Right lobe of liver (tissue), 6 donors: ENCODE measurements around the gene TRAP1. TPM values are rescaled to one million over a fixed set of nuclear protein-coding genes. Genes with fewer than 3 reads are reported as not detected.

Experiments used
- ATAC-seq, 4 donors: fragments of 200-7000 bp; cut with Tn5 transposase; one replicate each; pipeline ENCODE4 v1.9.1; 2020; ENCODE audit warnings: mild to moderate bottlenecking in 4 of 4, moderate library complexity in 4 of 4
- DNase-seq, 3 donors: peaks; one replicate each; pipeline ENCODE4 v3.0.0-alpha.2; 2020
- H3K27ac ChIP-seq, 3 donors: fragments of 200-600 bp; one replicate each; pipeline ENCODE4 v1.8.0; 2022
- H3K27me3 ChIP-seq, 2 donors: fragments of 200-600 bp; one replicate each; pipeline ENCODE4 v1.8.0; 2022
- H3K36me3 ChIP-seq, 4 donors: fragments of 200-600 bp; sonication (generic) in 1 of 4; one replicate each; pipeline versions ENCODE4 v1.5.1 to v1.8.0; 2017 to 2022; ENCODE audit warnings: control low read depth in 1 of 4
- H3K4me1 ChIP-seq, 4 donors: fragments of 200-600 bp; sonication (generic) in 1 of 4; one replicate each; pipeline versions ENCODE4 v1.5.1 to v1.8.0; 2017 to 2022; ENCODE audit warnings: control low read depth in 1 of 4
- H3K4me3 ChIP-seq, 3 donors: fragments of 200-600 bp; one replicate each; pipeline ENCODE4 v1.8.0; 2022
- H3K9me3 ChIP-seq, 4 donors: fragments of 200-600 bp; sonication (generic) in 1 of 4; one replicate each; pipeline versions ENCODE4 v1.5.1 to v1.8.0; 2017 to 2022; ENCODE audit warnings: control low read depth in 1 of 4
- POLR2A ChIP-seq: fragments of 450-650 bp; IDR thresholded peaks from one replicate; pipeline ENCODE4 v1.6.1; 2017; ENCODE audit warnings: antibody characterized with exemption, mild to moderate bottlenecking
- WGBS: methylation state at CpG from one replicate; pipeline ENCODE4 v1.1.6; 2018; ENCODE audit warnings: low coverage, low lambda C conversion rate; ENCODE audit not compliant: insufficient coverage; ENCODE audit errors: missing lambda C conversion rate; 5-methylcytosine and 5-hydroxymethylcytosine counted together
- intact Hi-C, 2 donors: fragments of 100-400 bp; cut with DNase I; formaldehyde crosslinking; loops; one replicate each; pipeline versions ENCODE4 v1.11.2 to v1.14.1; 2022
- total RNA-seq, 6 experiments: library from RNA; depleted of rRNA in 2 of 6; stranded (reverse); fragments of >200 nt in 2 of 6; fragmentation: NEBNext Ultra II Directional in 3 of 6; extraction: Animal tissue kit (Norgen Biotek cat#: 25700) in 3 of 6; gene quantifications; one replicate each; pipeline versions ENCODE4 v1.1.0 to v1.2.4, GENCODE V29; 2016 to 2023
- TF ChIP-seq, protein P1 (sequence below), 4 donors: fragments of 200-600 bp in 3 of 4; fragments of 450-650 bp in 1 of 4; IDR thresholded peaks; one replicate each; pipeline versions ENCODE4 v1.5.1 to v1.8.0; 2016 to 2022; ENCODE audit warnings: antibody characterized with exemption in 4 of 4, mild to moderate bottlenecking in 2 of 4
- donor health status: DM: no; HTN: yes; CAD: no.
- donor health status: DM: no; HTN: no; CAD: no.
- donor health status: DM: no; HTN: no; CAD: no.
- donor health status: DM: no; HTN: yes; CAD: no.
- donor health status: DM: no; HTN: yes; CAD: no.

The TRAP1 gene
- total RNA-seq, 6 experiments from 2014 or later = 93.4 to 169 (median 123) TPM

DNA sequence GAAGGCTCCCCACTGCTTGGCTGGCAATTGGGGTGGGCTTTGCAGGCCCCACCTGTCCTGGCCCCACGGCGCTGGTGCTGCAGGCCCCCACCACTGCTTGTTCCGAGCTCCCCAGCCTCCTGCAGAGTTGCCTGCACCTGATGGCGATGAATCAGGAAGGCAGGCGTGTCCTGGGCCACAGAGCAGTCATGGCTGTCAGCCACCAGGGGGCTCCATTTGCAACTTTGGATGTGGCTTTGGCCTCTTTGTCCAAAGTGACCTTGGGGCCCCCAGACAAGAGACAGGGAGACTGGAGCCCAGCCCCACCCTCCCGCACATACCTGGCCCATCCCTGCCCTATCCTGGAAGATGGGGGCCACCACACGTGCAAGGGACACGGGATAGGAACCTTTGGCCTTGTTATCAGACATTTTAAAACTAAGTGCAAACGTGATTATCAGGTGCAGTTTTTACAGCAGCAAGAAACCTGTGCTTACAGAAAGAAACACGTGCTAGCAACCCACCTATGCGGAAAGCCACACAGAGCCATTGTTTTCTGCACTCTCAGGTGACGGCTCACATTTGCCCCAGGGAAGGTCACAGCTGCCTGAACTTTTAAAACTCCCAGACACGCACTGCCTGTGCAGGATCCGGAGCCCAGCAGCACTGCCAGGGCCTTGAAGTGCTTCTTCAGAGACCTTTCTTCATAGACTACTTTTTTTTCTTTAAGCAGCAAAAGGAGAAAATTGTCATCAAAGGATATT, 62.9 kb downstream of the TRAP1 start, which contains the start of gene DNASE1:
Gene DNASE1, plus strand, starts transcription at position 443 of the 743 bp plus-strand sequence. CDS start 683 bp downstream, outside the sequence.
- DNase-seq = peak; percentile 55 to 66 (median 66)
- no peak within 1 kb of the TSS for H3K27ac ChIP-seq
- no peaks in the 10 kb centered on the region for H3K27me3 ChIP-seq
- no peak within 1 kb of the TSS for H3K4me3 ChIP-seq
- H3K4me1 ChIP-seq = no peaks in the 10 kb centered on the region
- TF ChIP-seq POLR2A = no peak
- TF ChIP-seq, protein P1, sequence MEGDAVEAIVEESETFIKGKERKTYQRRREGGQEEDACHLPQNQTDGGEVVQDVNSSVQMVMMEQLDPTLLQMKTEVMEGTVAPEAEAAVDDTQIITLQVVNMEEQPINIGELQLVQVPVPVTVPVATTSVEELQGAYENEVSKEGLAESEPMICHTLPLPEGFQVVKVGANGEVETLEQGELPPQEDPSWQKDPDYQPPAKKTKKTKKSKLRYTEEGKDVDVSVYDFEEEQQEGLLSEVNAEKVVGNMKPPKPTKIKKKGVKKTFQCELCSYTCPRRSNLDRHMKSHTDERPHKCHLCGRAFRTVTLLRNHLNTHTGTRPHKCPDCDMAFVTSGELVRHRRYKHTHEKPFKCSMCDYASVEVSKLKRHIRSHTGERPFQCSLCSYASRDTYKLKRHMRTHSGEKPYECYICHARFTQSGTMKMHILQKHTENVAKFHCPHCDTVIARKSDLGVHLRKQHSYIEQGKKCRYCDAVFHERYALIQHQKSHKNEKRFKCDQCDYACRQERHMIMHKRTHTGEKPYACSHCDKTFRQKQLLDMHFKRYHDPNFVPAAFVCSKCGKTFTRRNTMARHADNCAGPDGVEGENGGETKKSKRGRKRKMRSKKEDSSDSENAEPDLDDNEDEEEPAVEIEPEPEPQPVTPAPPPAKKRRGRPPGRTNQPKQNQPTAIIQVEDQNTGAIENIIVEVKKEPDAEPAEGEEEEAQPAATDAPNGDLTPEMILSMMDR (IDR thresholded peaks at IDR 0.05) = peak; percentile 54 to 75 (median 66)
- ATAC-seq = peak; percentile 63 to 80 (median 69)
- peaks cover 0 to 41% (median 16%) of the 10 kb centered on the region in 4 donors for H3K36me3 ChIP-seq
- WGBS = 83% methylated on average over 7 of the region's 14 CpGs
- no peaks in the 10 kb centered on the region for H3K9me3 ChIP-seq
- intact Hi-C loops = no loop called here

DNA sequence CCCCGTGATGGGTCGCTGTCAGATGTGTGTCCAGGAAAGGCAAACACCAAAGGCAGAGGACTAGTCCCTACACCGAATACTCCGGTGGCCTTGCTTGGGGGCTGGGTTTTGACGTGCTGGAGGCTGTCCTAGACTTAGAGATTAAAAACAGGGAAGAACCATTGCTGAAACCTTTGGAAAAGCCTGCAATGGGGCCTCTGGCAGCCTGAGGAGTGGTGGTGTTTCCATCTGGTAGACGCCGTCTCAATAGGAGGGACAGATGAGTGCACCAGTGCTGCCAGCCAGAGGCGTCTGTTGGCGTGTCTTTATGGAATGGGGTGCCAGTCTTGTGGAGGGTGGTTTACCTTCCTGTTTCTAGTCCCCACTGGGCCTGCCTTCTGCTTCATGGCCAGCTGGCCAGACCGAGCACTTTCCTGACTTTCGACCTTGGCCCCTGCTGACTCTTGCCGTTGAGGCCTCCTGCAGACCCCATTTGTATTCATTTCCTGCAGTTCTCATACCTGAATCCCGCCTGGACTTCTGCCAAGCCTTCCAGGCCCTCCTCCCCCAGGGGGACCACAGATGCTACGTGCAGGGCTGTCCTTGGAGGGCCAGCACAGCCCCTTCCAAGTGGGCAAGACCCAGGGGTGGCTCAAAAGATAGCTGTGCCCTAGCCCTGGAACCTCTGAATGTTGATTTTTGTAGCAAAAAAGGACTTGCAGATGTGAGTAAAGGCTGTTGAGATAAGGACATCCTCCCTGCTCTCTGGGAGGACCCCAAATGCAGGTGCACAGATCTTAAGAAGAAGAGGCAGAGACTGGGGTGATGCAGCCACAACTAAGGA, 64.7 kb downstream of the TRAP1 start:
- ATAC-seq = no peak
- Histone ChIP-seq H3K27ac (no peak overlapping the region), H3K4me1 (no peaks in the 10 kb centered on the region), H3K9me3 (no peaks in the 10 kb centered on the region), H3K36me3 (peaks cover 0 to 23% (median 10%) of the 10 kb centered on the region in 4 donors), H3K4me3 (no peak overlapping the region), H3K27me3 (no peaks in the 10 kb centered on the region)
- DNase-seq = peak in 2 of 3 donors; percentile 37 to 45
- TF ChIP-seq, protein P1 (IDR thresholded peaks at IDR 0.05) = no peak
- no peak for TF ChIP-seq POLR2A
- intact Hi-C loops = no loop called here
- WGBS = 67% methylated on average over 3 of the region's 14 CpGs

DNA sequence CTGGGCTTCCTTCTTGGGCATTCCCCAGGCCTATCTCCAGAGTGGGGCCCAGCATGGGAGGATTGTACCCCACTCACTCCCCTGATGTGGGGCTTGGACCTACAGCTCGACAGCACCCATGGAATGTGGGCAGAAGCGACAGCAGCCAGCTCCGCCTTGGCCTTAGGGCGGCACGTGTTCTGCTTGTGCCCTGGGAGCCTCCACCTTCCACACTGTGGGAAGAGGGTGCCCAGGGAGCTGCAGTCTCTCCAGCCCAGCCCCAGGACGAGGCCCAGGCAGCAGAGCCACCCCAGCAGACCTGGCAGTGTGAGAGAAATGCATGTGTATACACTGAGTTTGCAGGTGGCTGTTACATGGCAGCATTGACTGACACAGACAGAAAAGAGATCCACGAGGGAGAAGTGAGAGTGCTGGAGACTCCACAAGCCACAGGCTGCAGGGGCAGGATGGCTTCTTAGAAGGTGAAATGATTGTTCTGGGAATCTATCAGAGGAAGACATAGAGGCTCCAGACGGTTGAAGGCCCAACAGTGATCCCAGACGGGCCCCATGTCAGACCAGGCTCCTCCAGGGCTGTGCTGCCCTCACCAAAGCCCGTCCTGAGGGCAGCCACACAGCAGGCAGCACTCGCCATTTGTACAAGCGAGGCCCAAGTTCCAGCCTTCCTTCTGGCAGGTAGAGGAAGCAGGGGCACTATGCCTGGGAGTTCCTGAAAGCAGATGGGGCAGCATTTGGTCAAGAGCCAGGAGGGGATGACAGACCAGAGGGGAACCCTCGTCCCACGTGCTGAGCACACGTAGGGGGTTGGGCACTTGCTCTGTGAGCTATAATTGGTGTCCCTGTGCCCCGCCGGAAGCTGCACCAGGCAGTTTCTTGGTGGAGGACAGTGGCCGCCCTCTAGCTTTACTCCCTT, 65.6 kb downstream of the TRAP1 start:
- Histone ChIP-seq H3K27me3 (no peaks in the 10 kb centered on the region), H3K36me3 (peaks cover 0 to 14% (median 2%) of the 10 kb centered on the region in 4 donors), H3K4me1 (no peaks in the 10 kb centered on the region), H3K27ac (no peak overlapping the region), H3K4me3 (no peak overlapping the region), H3K9me3 (no peaks in the 10 kb centered on the region)
- ATAC-seq (no peak), DNase-seq (peak in 2 of 3 donors; percentile 35 to 42)
- WGBS = 81% methylated on average over 8 of the region's 18 CpGs
- intact Hi-C loops = no loop called here
- TF ChIP-seq, protein P1 (IDR thresholded peaks at IDR 0.05) = no peak
- TF ChIP-seq POLR2A = no peak

GRCh38 chr16:3650631-3651265, 66.6 kb downstream of the TRAP1 start:
- peak in 2 of 3 donors; percentile 23 to 35 for DNase-seq
- intact Hi-C loops = no loop called here
- Histone ChIP-seq H3K36me3 (peaks cover 0 to 9% (median 0%) of the 10 kb centered on the region in 4 donors), H3K27ac (no peak overlapping the region), H3K27me3 (no peaks in the 10 kb centered on the region), H3K4me1 (peaks cover 0 to 7% (median 0%) of the 10 kb centered on the region in 4 donors), H3K9me3 (no peaks in the 10 kb centered on the region), H3K4me3 (no peak overlapping the region)
- ATAC-seq = no peak
- 80% methylated on average over 6 of the region's 13 CpGs for WGBS
- TF ChIP-seq, protein P1 (IDR thresholded peaks at IDR 0.05) = no peak
- TF ChIP-seq POLR2A = no peak
